ENCODE results near the gene TENM4. TPM values are rescaled to one million over a fixed set of nuclear protein-coding genes. Genes with fewer than 3 reads are reported as not detected.

Gene TENM4
- total and polyA plus RNA-seq, 11 donors, result 0.08 to 6.4 (median 1.0) TPM

DNA sequence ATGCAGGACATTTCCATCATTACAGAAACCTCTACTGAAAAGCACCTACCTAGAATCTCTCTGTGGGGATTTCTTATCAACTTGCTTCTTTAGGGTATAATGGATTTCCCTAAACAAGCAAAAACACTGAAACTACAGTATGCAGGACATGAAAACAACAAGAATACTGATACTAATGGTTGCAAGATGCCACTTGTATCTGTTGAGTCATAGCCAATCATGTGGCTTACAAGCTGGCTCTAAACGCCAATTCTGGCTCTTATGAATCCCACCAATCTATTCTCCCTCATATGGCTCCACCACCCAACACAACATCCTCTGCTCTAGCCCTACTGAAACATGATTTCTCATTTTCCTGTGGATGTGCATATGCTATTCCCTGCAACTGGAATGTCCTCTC, 22.6 kb downstream of the TENM4 start:
- WGBS, 4 donors, result 83 to 100% (median 88%) methylated on average over 1 of the region's 1 CpG
- DNase-seq, result no peak

DNA sequence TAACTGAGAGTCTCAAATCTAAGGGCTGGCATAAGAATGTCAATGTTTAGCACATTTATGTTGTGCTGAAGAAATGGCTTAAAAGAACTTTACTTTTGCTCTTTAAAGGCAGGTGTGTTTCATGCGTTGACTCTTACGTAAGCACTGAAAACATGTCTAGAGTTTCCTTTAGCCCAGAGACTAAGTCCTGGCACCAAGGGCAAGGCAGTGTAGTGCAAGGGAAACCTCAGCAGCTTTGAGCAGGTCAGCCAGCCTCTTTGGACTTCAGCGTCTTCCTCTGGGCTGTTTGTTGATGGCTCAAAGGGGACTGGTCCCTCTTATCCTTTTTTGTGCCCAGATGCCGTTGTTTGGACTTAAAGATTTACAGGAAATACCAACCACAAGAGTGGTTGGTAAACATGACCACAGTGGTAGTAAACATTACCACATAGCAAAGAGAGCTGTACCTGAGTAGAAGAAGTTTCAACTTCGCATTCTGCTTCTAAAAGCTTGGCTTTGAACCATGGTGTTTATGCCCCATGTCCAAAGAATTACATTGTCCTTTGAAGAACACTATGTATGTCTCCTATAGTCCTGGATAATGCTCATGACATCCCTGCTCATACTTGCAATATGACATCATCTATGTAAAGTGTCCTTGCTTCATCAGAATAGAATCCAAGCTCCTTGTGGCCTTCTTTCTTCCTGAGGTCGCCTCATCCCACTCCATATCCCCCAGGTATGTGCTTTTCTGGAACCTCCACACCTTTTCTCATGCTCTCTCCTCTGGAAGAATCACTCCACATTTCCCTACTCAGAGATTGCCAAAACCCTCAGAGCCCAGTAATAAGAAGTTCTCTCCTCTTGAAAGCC, 23.5 kb downstream of the TENM4 start:
- DNase-seq (no peak), ATAC-seq (no peak)
- peaks cover 0 to 10% (median 0%) of the 10 kb centered on the region in 12 donors for H3K9me3 ChIP-seq
- H3K36me3 ChIP-seq, result no peaks in the 10 kb centered on the region
- 76 to 89% (median 86%) methylated on average over 6 of the region's 6 CpGs for WGBS, 4 donors
- peaks cover 0 to 5% (median 0%) of the 10 kb centered on the region in 9 donors for H3K27me3 ChIP-seq
- TF ChIP-seq POLR2A (IDR thresholded peaks at IDR 0.05), result no peak
- TF ChIP-seq, protein P1, sequence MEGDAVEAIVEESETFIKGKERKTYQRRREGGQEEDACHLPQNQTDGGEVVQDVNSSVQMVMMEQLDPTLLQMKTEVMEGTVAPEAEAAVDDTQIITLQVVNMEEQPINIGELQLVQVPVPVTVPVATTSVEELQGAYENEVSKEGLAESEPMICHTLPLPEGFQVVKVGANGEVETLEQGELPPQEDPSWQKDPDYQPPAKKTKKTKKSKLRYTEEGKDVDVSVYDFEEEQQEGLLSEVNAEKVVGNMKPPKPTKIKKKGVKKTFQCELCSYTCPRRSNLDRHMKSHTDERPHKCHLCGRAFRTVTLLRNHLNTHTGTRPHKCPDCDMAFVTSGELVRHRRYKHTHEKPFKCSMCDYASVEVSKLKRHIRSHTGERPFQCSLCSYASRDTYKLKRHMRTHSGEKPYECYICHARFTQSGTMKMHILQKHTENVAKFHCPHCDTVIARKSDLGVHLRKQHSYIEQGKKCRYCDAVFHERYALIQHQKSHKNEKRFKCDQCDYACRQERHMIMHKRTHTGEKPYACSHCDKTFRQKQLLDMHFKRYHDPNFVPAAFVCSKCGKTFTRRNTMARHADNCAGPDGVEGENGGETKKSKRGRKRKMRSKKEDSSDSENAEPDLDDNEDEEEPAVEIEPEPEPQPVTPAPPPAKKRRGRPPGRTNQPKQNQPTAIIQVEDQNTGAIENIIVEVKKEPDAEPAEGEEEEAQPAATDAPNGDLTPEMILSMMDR (IDR thresholded peaks at IDR 0.05), result no peak
- peaks cover 0 to 21% (median 7%) of the 10 kb centered on the region in 12 donors for H3K4me1 ChIP-seq
- intact Hi-C loops (cut with DNase I), result no loop called here
- H3K4me3 ChIP-seq, result no peak overlapping the region
- H3K27ac ChIP-seq, result no peak overlapping the region

More for the DNA sequence above, 22.6 kb downstream of the TENM4 start:
- H3K4me1 ChIP-seq, result peaks cover 0 to 16% (median 6%) of the 10 kb centered on the region in 12 donors
- intact Hi-C loops (cut with DNase I), result no loop called here
- no peak overlapping the region for H3K4me3 ChIP-seq
- no peaks in the 10 kb centered on the region for H3K36me3 ChIP-seq
- H3K27ac ChIP-seq, result no peak overlapping the region
- no peak for ATAC-seq
- peaks cover 0 to 5% (median 0%) of the 10 kb centered on the region in 9 donors for H3K27me3 ChIP-seq
- TF ChIP-seq, protein P1 (IDR thresholded peaks at IDR 0.05), result no peak
- TF ChIP-seq POLR2A (IDR thresholded peaks at IDR 0.05), result no peak
- peaks cover 0 to 10% (median 0%) of the 10 kb centered on the region in 12 donors for H3K9me3 ChIP-seq

DNA sequence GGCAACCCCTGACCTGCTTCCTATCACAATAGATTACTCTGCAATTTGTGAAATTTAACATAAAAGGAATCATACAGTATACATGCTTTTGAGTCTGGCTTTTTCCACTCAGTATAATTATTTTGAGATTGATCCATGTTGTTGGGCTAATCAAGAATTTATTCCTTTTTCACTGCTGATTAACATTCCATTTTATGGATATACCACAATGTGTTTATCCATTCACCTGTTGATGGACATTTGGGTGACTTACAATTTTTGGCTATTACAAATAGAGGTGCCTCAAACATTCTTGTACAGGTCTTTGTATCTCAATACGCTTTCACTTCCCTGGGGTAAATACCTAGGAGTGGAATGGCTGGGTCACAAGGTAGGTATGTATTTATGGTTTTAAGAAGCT, 24.9 kb downstream of the TENM4 start:
- DNase-seq (no peak), ATAC-seq (no peak)
- Histone ChIP-seq H3K27ac (no peak overlapping the region), H3K9me3 (peaks cover 0 to 10% (median 0%) of the 10 kb centered on the region in 12 donors), H3K4me1 (peaks cover 0 to 21% (median 7%) of the 10 kb centered on the region in 12 donors), H3K27me3 (peaks cover 0 to 5% (median 0%) of the 10 kb centered on the region in 9 donors), H3K36me3 (no peaks in the 10 kb centered on the region), H3K4me3 (no peak overlapping the region)
- TF ChIP-seq, protein P1 (IDR thresholded peaks at IDR 0.05), result no peak
- no peak for TF ChIP-seq POLR2A (IDR thresholded peaks at IDR 0.05)
- WGBS, 4 donors, result 88 to 96% (median 94%) methylated on average over 1 of the region's 1 CpG
- intact Hi-C loops (cut with DNase I), result no loop called here

DNA sequence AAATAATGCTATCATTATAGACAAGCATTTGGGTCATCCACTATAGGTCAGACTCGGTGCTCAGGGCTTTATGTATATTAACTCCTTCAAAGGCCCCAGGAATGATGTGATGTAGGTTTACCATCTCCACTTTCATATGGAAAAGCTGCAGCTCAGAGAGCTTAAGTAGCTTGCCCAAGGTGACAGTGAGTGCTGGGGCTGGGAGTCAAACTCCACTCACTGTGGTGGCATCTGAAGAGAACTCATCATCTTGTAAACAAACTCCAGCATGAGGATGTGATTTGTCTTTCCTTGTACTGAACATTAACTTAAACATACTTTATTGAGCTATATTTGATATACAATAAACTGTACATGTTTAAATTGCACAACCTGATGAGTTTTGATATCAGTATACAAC, 25.4 kb downstream of the TENM4 start:
- TF ChIP-seq POLR2A (IDR thresholded peaks at IDR 0.05), result no peak
- H3K4me3 ChIP-seq, result no peak overlapping the region
- no peak for ATAC-seq
- H3K4me1 ChIP-seq, result peaks cover 0 to 21% (median 7%) of the 10 kb centered on the region in 12 donors
- peaks cover 0 to 5% (median 0%) of the 10 kb centered on the region in 9 donors for H3K27me3 ChIP-seq
- no peaks in the 10 kb centered on the region for H3K36me3 ChIP-seq
- H3K9me3 ChIP-seq, result peaks cover 0 to 10% (median 0%) of the 10 kb centered on the region in 12 donors
- 75 to 87% (median 83%) methylated on average over 1 of the region's 1 CpG for WGBS, 4 donors
- H3K27ac ChIP-seq, result no peak overlapping the region
- intact Hi-C loops (cut with DNase I), result no loop called here
- no peak for DNase-seq

All from heart left ventricle (tissue), 16 donors.